ENCODE measurements around the gene STARD3.

Gene STARD3

GRCh38 chr17:39606434-39607056 lies 30.4 kb upstream of the STARD3 start:
- Histone ChIP-seq H3K4me3 (ENCODE audit: low read depth in 1 of 2, low read length in 2 of 2) (peak overlapping the region in 1 of 2 donors; percentile 20), H3K4me1 (ENCODE audit: insufficient read depth, low read length) (peaks cover 11% of the 10 kb centered on the region), H3K9ac (ENCODE audit: low read length) (no peak overlapping the region), H3K27me3 (ENCODE audit: control insufficient read depth in 1 of 2, insufficient read depth in 2 of 2, low read length in 2 of 2) (peaks cover 50 to 81% of the 10 kb centered on the region in 2 donors), H3K27ac (ENCODE audit: low read depth, low read length) (no peak overlapping the region), H3K36me3 (ENCODE audit: insufficient read depth, low read length) (no peaks in the 10 kb centered on the region), H3K9me3 (ENCODE audit: low read length) (no peaks in the 10 kb centered on the region)

- Histone ChIP-seq H3K4me3 (ENCODE audit: low read depth in 1 of 2, low read length in 2 of 2) (no peak overlapping the region), H3K27me3 (ENCODE audit: control insufficient read depth in 1 of 2, insufficient read depth in 2 of 2, low read length in 2 of 2) (peaks cover 43 to 76% of the 10 kb centered on the region in 2 donors)
Measured at GRCh38 chr17:39607057-39607850, 29.7 kb upstream of the STARD3 start.

GRCh38 chr17:39607851-39608130 lies 29.2 kb upstream of the STARD3 start, which contains the start of gene NEUROD2:
TSS of gene NEUROD2 (minus strand) at chr17:39607920. CDS start at chr17:39606599, 1,321 bp downstream.
- H3K27me3 ChIP-seq (ENCODE audit: control insufficient read depth in 1 of 2, insufficient read depth in 2 of 2, low read length in 2 of 2), result peaks cover 38 to 76% of the 10 kb centered on the region in 2 donors

More at GRCh38 chr17:39607057-39607850, 29.7 kb upstream of the STARD3 start:
- no peaks in the 10 kb centered on the region for H3K9me3 ChIP-seq (ENCODE audit: low read length)
- peaks cover 11% of the 10 kb centered on the region for H3K4me1 ChIP-seq (ENCODE audit: insufficient read depth, low read length)
- H3K36me3 ChIP-seq (ENCODE audit: insufficient read depth, low read length), result no peaks in the 10 kb centered on the region
- no peak overlapping the region for H3K27ac ChIP-seq (ENCODE audit: low read depth, low read length)
- H3K9ac ChIP-seq (ENCODE audit: low read length), result no peak overlapping the region

GRCh38 chr17:39608142-39608981 lies 28.6 kb upstream of the STARD3 start:
- peaks cover 32 to 75% of the 10 kb centered on the region in 2 donors for H3K27me3 ChIP-seq (ENCODE audit: control insufficient read depth in 1 of 2, insufficient read depth in 2 of 2, low read length in 2 of 2)
- peaks cover 11% of the 10 kb centered on the region for H3K4me1 ChIP-seq (ENCODE audit: insufficient read depth, low read length)
- H3K9ac ChIP-seq (ENCODE audit: low read length), result no peak overlapping the region
- no peak overlapping the region for H3K27ac ChIP-seq (ENCODE audit: low read depth, low read length)
- H3K4me3 ChIP-seq (ENCODE audit: low read depth in 1 of 2, low read length in 2 of 2), result no peak overlapping the region
- H3K9me3 ChIP-seq (ENCODE audit: low read length), result no peaks in the 10 kb centered on the region
- no peaks in the 10 kb centered on the region for H3K36me3 ChIP-seq (ENCODE audit: insufficient read depth, low read length)

More at GRCh38 chr17:39607851-39608130, 29.2 kb upstream of the STARD3 start, which contains the start of gene NEUROD2:
- no peaks in the 10 kb centered on the region for H3K36me3 ChIP-seq (ENCODE audit: insufficient read depth, low read length)
- H3K4me3 ChIP-seq (ENCODE audit: low read depth in 1 of 2, low read length in 2 of 2), result peak within 1 kb of the TSS in 1 of 2 donors; percentile 20
- H3K9me3 ChIP-seq (ENCODE audit: low read length), result no peaks in the 10 kb centered on the region
- no peak within 1 kb of the TSS for H3K27ac ChIP-seq (ENCODE audit: low read depth, low read length)
- peaks cover 11% of the 10 kb centered on the region for H3K4me1 ChIP-seq (ENCODE audit: insufficient read depth, low read length)
- no peak within 1 kb of the TSS for H3K9ac ChIP-seq (ENCODE audit: low read length)

GRCh38 chr17:39609416-39610025 lies 27.4 kb upstream of the STARD3 start:
- H3K36me3 ChIP-seq (ENCODE audit: insufficient read depth, low read length), result no peaks in the 10 kb centered on the region
- no peak overlapping the region for H3K4me3 ChIP-seq (ENCODE audit: low read depth in 1 of 2, low read length in 2 of 2)
- H3K9me3 ChIP-seq (ENCODE audit: low read length), result no peaks in the 10 kb centered on the region
- no peak overlapping the region for H3K9ac ChIP-seq (ENCODE audit: low read length)
- peaks cover 11% of the 10 kb centered on the region for H3K4me1 ChIP-seq (ENCODE audit: insufficient read depth, low read length)
- H3K27me3 ChIP-seq (ENCODE audit: control insufficient read depth in 1 of 2, insufficient read depth in 2 of 2, low read length in 2 of 2), result peaks cover 24 to 67% of the 10 kb centered on the region in 2 donors
- H3K27ac ChIP-seq (ENCODE audit: low read depth, low read length), result no peak overlapping the region

- Histone ChIP-seq H3K27ac (ENCODE audit: low read depth, low read length) (no peak overlapping the region), H3K9ac (ENCODE audit: low read length) (no peak overlapping the region), H3K4me3 (ENCODE audit: low read depth in 1 of 2, low read length in 2 of 2) (no peak overlapping the region), H3K27me3 (ENCODE audit: control insufficient read depth in 1 of 2, insufficient read depth in 2 of 2, low read length in 2 of 2) (peaks cover 14 to 48% of the 10 kb centered on the region in 2 donors), H3K36me3 (ENCODE audit: insufficient read depth, low read length) (no peaks in the 10 kb centered on the region), H3K9me3 (ENCODE audit: low read length) (no peaks in the 10 kb centered on the region), H3K4me1 (ENCODE audit: insufficient read depth, low read length) (peaks cover 4% of the 10 kb centered on the region)
Measured at GRCh38 chr17:39611401-39612112, 25.4 kb upstream of the STARD3 start.

GRCh38 chr17:39612291-39612894 lies 24.6 kb upstream of the STARD3 start:
- no peak overlapping the region for H3K9ac ChIP-seq (ENCODE audit: low read length)
- H3K9me3 ChIP-seq (ENCODE audit: low read length), result no peaks in the 10 kb centered on the region
- no peaks in the 10 kb centered on the region for H3K36me3 ChIP-seq (ENCODE audit: insufficient read depth, low read length)
- no peak overlapping the region for H3K27ac ChIP-seq (ENCODE audit: low read depth, low read length)
- no peak overlapping the region for H3K4me3 ChIP-seq (ENCODE audit: low read depth in 1 of 2, low read length in 2 of 2)
- peaks cover 10 to 48% of the 10 kb centered on the region in 2 donors for H3K27me3 ChIP-seq (ENCODE audit: control insufficient read depth in 1 of 2, insufficient read depth in 2 of 2, low read length in 2 of 2)
- no peaks in the 10 kb centered on the region for H3K4me1 ChIP-seq (ENCODE audit: insufficient read depth, low read length)

- Histone ChIP-seq H3K36me3 (ENCODE audit: insufficient read depth, low read length) (no peaks in the 10 kb centered on the region), H3K9ac (ENCODE audit: low read length) (no peak overlapping the region), H3K9me3 (ENCODE audit: low read length) (no peaks in the 10 kb centered on the region), H3K27me3 (ENCODE audit: control insufficient read depth in 1 of 2, insufficient read depth in 2 of 2, low read length in 2 of 2) (peaks cover 5 to 42% of the 10 kb centered on the region in 2 donors), H3K27ac (ENCODE audit: low read depth, low read length) (no peak overlapping the region), H3K4me1 (ENCODE audit: insufficient read depth, low read length) (no peaks in the 10 kb centered on the region), H3K4me3 (ENCODE audit: low read depth in 1 of 2, low read length in 2 of 2) (no peak overlapping the region)
Measured at GRCh38 chr17:39612935-39613464, 23.9 kb upstream of the STARD3 start.

- peaks cover 0 to 26% of the 10 kb centered on the region in 2 donors for H3K27me3 ChIP-seq (ENCODE audit: control insufficient read depth in 1 of 2, insufficient read depth in 2 of 2, low read length in 2 of 2)
Measured at GRCh38 chr17:39614545-39615157, 22.3 kb upstream of the STARD3 start.

GRCh38 chr17:39615434-39615833 lies 21.5 kb upstream of the STARD3 start:
- Histone ChIP-seq H3K9ac (ENCODE audit: low read length) (no peak overlapping the region), H3K4me3 (ENCODE audit: low read depth in 1 of 2, low read length in 2 of 2) (no peak overlapping the region), H3K27me3 (ENCODE audit: control insufficient read depth in 1 of 2, insufficient read depth in 2 of 2, low read length in 2 of 2) (peaks cover 0 to 24% of the 10 kb centered on the region in 2 donors), H3K27ac (ENCODE audit: low read depth, low read length) (no peak overlapping the region), H3K4me1 (ENCODE audit: insufficient read depth, low read length) (peaks cover 7% of the 10 kb centered on the region), H3K36me3 (ENCODE audit: insufficient read depth, low read length) (no peaks in the 10 kb centered on the region), H3K9me3 (ENCODE audit: low read length) (no peaks in the 10 kb centered on the region)

More at GRCh38 chr17:39614545-39615157, 22.3 kb upstream of the STARD3 start:
- no peak overlapping the region for H3K4me3 ChIP-seq (ENCODE audit: low read depth in 1 of 2, low read length in 2 of 2)
- peaks cover 7% of the 10 kb centered on the region for H3K4me1 ChIP-seq (ENCODE audit: insufficient read depth, low read length)
- no peaks in the 10 kb centered on the region for H3K9me3 ChIP-seq (ENCODE audit: low read length)
- H3K27ac ChIP-seq (ENCODE audit: low read depth, low read length), result no peak overlapping the region
- H3K36me3 ChIP-seq (ENCODE audit: insufficient read depth, low read length), result no peaks in the 10 kb centered on the region
- no peak overlapping the region for H3K9ac ChIP-seq (ENCODE audit: low read length)
